ENCODE measurements around the gene PATJ.
"Not testable (repeated sequence)": the region's sequence is repeated elsewhere in the genome, so short reads cannot be mapped to it uniquely, and the experiment has no call there.

Gene PATJ

DNA sequence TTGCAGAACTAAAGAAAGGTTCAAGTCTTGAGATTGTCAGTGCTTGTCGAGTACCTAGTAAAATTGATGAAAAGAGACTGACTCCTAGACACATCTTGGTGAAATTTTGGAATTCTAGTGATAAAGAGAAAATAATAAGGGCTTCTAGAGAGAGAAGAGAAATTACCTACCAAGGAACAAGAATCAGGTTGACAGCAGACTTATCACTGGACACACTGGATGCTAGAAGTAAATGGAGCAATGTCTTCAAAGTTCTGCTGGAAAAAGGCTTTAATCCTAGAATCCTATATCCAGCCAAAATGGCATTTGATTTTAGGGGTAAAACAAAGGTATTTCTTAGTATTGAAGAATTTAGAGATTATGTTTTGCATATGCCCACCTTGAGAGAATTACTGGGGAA, 468.7 kb downstream of the PATJ start:
- TF ChIP-seq, protein P1, sequence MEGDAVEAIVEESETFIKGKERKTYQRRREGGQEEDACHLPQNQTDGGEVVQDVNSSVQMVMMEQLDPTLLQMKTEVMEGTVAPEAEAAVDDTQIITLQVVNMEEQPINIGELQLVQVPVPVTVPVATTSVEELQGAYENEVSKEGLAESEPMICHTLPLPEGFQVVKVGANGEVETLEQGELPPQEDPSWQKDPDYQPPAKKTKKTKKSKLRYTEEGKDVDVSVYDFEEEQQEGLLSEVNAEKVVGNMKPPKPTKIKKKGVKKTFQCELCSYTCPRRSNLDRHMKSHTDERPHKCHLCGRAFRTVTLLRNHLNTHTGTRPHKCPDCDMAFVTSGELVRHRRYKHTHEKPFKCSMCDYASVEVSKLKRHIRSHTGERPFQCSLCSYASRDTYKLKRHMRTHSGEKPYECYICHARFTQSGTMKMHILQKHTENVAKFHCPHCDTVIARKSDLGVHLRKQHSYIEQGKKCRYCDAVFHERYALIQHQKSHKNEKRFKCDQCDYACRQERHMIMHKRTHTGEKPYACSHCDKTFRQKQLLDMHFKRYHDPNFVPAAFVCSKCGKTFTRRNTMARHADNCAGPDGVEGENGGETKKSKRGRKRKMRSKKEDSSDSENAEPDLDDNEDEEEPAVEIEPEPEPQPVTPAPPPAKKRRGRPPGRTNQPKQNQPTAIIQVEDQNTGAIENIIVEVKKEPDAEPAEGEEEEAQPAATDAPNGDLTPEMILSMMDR (IDR thresholded peaks at IDR 0.05; ENCODE audit: control insufficient read depth, insufficient read depth, low read depth, low read length, missing control alignments), result no peak
- no peak overlapping the region for H3K4me3 ChIP-seq (ENCODE audit: control insufficient read depth, low read depth, low read length)
- DNase-seq (ENCODE audit: low read depth), result no peak

DNA sequence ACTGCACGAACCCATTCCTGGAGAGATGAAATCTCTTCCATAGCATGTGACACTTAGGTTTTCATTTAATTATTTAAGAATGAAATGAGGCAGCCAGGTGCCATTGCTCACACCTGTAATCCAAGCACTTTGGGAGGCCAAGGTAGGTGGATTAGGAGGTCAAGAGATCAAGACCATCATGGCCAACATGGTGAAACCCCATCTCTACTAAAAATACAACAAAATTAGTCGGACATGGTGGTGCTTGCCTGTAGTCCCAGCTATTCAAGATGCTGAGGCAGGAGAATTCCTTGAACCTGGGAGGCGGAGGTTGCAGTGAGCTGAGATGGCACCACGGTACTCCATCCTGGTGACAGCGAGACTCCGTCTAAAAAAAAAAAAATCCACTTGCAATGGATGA, 470.1 kb downstream of the PATJ start:
- DNase-seq (ENCODE audit: low read depth), result no peak
- TF ChIP-seq, protein P1 (IDR thresholded peaks at IDR 0.05; ENCODE audit: control insufficient read depth, insufficient read depth, low read depth, low read length, missing control alignments), result no peak
- no peak overlapping the region for H3K4me3 ChIP-seq (ENCODE audit: control insufficient read depth, low read depth, low read length)

DNA sequence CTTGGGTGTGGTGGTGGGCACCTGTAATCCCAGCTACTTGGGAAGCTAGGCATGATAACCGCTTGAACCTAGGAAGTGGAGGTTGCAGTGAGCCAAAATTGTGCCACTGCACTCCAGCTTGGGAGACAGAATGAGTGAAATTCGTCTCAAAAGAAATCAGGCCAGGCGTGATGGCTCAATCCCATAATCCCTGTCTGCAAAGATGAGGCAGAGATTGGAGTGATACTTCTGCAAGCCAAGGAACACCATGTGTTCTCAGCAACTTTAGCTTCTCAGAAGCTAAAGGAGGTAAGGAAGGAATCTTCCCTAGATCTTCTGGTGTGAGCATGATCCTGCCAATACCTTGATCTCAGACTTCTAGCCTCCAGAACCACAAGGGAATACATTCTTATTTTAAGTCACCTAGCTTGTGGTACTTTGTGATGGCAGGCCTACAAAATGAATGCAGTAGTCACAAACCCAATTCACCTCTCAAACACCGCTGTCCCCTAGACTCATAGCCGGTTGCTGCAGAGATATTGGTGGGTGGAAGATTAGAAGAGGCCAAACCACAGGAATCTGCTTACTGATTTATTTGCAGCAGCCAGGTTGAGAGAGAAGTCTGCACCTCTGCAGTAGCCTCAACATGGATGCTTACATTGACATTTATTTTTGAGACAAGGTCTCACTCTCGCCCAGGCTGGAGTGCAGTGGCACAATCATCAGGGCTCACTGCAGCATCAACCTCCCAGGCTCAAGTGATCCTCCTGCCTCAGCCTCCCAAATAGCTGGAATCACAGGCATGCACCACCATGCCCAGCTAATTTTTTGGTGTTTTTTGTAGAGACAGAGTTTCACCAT, 471.0 kb downstream of the PATJ start:
- no peak overlapping the region for H3K4me3 ChIP-seq (ENCODE audit: control insufficient read depth, low read depth, low read length)
- DNase-seq (ENCODE audit: low read depth), result no peak
- TF ChIP-seq, protein P1 (IDR thresholded peaks at IDR 0.05; ENCODE audit: control insufficient read depth, insufficient read depth, low read depth, low read length, missing control alignments), result no peak

DNA sequence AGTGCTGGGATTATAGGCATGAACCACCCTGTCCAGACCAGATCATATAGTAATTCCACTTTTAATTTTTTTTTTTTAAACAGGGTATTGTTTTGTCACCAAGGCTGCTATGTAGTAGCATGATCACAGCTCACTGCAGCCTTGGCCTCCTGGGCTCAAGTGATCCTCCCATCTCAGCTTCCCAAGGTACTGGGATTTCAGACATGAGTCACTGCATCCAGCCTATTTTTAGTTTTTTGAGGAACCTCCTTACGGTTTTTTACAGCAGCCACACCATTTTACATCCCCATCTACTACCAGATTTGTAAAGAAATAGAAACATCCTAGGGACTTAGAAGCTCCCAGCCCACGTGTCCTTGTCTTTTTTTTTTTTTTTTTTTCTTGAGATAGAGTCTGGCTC, 476.3 kb downstream of the PATJ start:
- TF ChIP-seq, protein P1 (IDR thresholded peaks at IDR 0.05; ENCODE audit: control insufficient read depth, insufficient read depth, low read depth, low read length, missing control alignments), result no peak
- H3K4me3 ChIP-seq (ENCODE audit: control insufficient read depth, low read depth, low read length), result no peak overlapping the region
- DNase-seq (ENCODE audit: low read depth), result no peak

DNA sequence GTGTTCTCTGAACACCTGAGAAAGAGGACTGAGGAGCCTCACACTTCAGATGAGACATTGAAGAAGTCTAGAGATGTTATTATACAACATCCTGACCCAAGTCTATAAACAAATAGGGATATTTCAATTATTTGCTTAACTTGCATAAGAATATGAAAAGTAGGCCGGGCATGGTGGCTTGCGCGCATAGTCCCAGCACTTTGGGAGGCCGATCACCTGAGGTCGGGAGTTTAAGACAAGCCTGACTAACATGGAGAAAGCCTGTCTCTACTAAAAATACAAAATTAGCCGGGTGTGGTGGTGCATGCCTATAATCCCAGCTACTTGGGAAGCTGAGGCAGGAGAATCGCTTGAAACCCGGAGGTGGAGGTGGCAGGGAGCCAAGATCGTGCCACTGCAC, 478.2 kb downstream of the PATJ start:
- DNase-seq (ENCODE audit: low read depth), result not testable (repeated sequence)

DNA sequence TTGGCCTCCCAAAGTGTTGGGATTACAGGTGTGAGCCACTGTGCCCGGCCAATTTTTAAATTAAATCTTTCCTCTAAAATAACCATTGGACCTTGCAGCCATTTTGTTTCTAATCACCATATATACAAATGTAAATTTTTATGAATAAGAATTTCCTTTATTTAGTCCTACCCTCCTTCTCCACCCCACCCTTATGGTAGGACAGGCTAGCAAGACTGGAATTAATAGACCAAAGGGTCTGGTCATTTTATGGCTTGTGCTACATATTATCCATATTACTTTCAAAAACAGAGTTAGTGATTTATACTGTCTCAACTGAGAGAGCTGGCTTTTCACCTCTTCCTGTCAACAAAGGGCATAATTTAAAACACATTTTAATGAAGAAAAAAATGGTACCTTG, 478.9 kb downstream of the PATJ start:
- TF ChIP-seq, protein P1 (IDR thresholded peaks at IDR 0.05; ENCODE audit: control insufficient read depth, insufficient read depth, low read depth, low read length, missing control alignments), result no peak
- no peak overlapping the region for H3K4me3 ChIP-seq (ENCODE audit: control insufficient read depth, low read depth, low read length)
- DNase-seq (ENCODE audit: low read depth), result no peak

More for the DNA sequence above, 478.2 kb downstream of the PATJ start:
- not testable (repeated sequence) for H3K4me3 ChIP-seq (ENCODE audit: control insufficient read depth, low read depth, low read length)

DNA sequence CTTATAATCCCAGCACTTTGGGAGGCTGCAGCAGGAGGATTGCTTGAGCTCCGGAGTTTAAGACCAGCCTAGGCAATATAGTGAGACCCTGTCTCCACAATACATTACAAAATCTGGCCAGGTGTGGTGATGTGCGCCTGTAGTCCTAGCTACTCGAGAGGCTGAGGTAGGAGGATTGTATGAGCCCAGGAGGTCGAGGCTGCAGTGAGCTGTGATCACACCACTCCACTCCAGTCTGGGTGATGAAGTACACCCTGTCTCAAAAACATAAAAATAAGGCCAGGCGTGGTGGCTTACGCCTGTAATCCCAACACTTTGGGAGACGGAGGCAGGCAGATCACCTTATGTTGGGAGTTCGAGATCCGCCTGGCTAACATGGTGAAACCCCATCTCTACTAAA, 480.0 kb downstream of the PATJ start:
- no peak overlapping the region for H3K4me3 ChIP-seq (ENCODE audit: control insufficient read depth, low read depth, low read length)
- TF ChIP-seq, protein P1 (IDR thresholded peaks at IDR 0.05; ENCODE audit: control insufficient read depth, insufficient read depth, low read depth, low read length, missing control alignments), result no peak
- DNase-seq (ENCODE audit: low read depth), result no peak
